Breast epithelium (tissue), 3 donors: ENCODE results near the gene ST7.

Experiments
- POLR2A ChIP-seq: fragments of 450-650 bp; IDR thresholded peaks from one replicate; pipeline ENCODE4 v1.6.1; 2016; ENCODE audit warnings: antibody characterized with exemption, mild to moderate bottlenecking, moderate library complexity
- TF ChIP-seq, protein P1 (sequence below), 3 donors: fragments of 450-650 bp; IDR thresholded peaks; one replicate each; pipeline ENCODE4 v1.5.1; 2016 to 2017; ENCODE audit warnings: antibody characterized with exemption in 3 of 3, mild to moderate bottlenecking in 3 of 3, moderate library complexity in 3 of 3

DNA sequence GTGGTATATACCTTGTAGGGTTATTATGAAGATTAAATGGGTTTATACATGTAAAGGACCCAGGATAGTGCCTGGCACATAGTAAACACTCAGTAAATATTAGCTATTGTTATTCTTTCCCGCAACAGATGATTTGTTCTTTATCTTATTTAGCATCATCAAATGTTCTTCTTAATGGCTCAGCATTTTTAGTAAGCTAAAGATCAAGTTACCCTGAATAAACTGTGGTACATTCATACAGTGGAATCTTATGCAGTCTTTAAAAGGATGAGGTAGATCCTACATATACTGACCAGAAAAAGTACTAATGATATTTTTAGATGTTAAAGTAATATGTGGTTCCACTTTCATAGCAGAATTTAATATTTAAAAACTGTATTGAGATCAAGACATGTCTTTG is 65.4 kb downstream of the ST7 start:
- TF ChIP-seq, protein P1, sequence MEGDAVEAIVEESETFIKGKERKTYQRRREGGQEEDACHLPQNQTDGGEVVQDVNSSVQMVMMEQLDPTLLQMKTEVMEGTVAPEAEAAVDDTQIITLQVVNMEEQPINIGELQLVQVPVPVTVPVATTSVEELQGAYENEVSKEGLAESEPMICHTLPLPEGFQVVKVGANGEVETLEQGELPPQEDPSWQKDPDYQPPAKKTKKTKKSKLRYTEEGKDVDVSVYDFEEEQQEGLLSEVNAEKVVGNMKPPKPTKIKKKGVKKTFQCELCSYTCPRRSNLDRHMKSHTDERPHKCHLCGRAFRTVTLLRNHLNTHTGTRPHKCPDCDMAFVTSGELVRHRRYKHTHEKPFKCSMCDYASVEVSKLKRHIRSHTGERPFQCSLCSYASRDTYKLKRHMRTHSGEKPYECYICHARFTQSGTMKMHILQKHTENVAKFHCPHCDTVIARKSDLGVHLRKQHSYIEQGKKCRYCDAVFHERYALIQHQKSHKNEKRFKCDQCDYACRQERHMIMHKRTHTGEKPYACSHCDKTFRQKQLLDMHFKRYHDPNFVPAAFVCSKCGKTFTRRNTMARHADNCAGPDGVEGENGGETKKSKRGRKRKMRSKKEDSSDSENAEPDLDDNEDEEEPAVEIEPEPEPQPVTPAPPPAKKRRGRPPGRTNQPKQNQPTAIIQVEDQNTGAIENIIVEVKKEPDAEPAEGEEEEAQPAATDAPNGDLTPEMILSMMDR (IDR thresholded peaks at IDR 0.05): no peak
- no peak for TF ChIP-seq POLR2A
